Loucy (cell line): Measurements from ENCODE around the gene TANGO6.

Experiments
- H2AFZ ChIP-seq: fragments of 200-600 bp; sonication (generic); 2 replicates; pipeline ENCODE4 v1.6.0; 2016; ENCODE audit warnings: antibody characterized with exemption, mild to moderate bottlenecking, low read length, moderate library complexity
- H3F3A ChIP-seq: fragments of 200-600 bp; 2 replicates; pipeline ENCODE4 v1.6.0; 2016; ENCODE audit warnings: antibody characterized with exemption, low read depth, mild to moderate bottlenecking
- H3K27me3 ChIP-seq: fragments of 200-600 bp; sonication (generic); 2 replicates; pipeline ENCODE4 v1.6.1; 2014; ENCODE audit warnings: low read length, mild to moderate bottlenecking; ENCODE audit not compliant: insufficient read depth, poor library complexity, severe bottlenecking
- H3K36me3 ChIP-seq: fragments of 200-600 bp; sonication (generic); 2 replicates; pipeline ENCODE4 v1.6.1; 2016; ENCODE audit warnings: low read length; ENCODE audit not compliant: insufficient read depth
- H3K4me1 ChIP-seq: fragments of 200-600 bp; sonication (generic); 2 replicates; pipeline ENCODE4 v1.5.1; 2014; ENCODE audit warnings: low read length, mild to moderate bottlenecking; ENCODE audit not compliant: insufficient read depth, poor library complexity, severe bottlenecking
- H3K4me2 ChIP-seq: fragments of 200-600 bp; sonication (generic); 2 replicates; pipeline ENCODE4 v1.6.0; 2014; ENCODE audit warnings: antibody characterized with exemption, low read length, low read depth, mild to moderate bottlenecking; ENCODE audit not compliant: poor library complexity, severe bottlenecking
- H3K4me3 ChIP-seq: fragments of 200-600 bp; sonication (generic); 2 replicates; pipeline ENCODE4 v1.5.1; 2014; ENCODE audit warnings: low read length, mild to moderate bottlenecking, mixed read lengths; ENCODE audit not compliant: poor library complexity, severe bottlenecking
- H3K79me2 ChIP-seq: fragments of 200-600 bp; sonication (generic); 2 replicates; pipeline ENCODE4 v1.6.1; 2014; ENCODE audit warnings: low read length; ENCODE audit not compliant: insufficient read depth
- H3K9ac ChIP-seq: fragments of 200-600 bp; sonication (generic); 2 replicates; pipeline ENCODE4 v1.6.0; 2014; ENCODE audit warnings: mild to moderate bottlenecking, low read depth, low read length, moderate library complexity; ENCODE audit not compliant: poor library complexity, severe bottlenecking
- H3K9me2 ChIP-seq: fragments of 200-600 bp; sonication (generic); replicated peaks from 2 replicates; pipeline ENCODE4 v1.6.1; 2016; ENCODE audit warnings: low read depth, low read length, mixed read lengths
- H3K9me3 ChIP-seq: fragments of 200-600 bp; sonication (generic); 2 replicates; pipeline ENCODE4 v1.6.1; 2014; ENCODE audit warnings: mild to moderate bottlenecking, antibody characterized with exemption, low read length, low read depth; ENCODE audit not compliant: insufficient read depth
- H4K20me1 ChIP-seq: fragments of 200-600 bp; sonication (generic); 2 replicates; pipeline ENCODE4 v1.6.0; 2014; ENCODE audit warnings: antibody characterized with exemption, low read length, mild to moderate bottlenecking; ENCODE audit not compliant: insufficient read depth, poor library complexity, severe bottlenecking
- EZH2phosphoT487 ChIP-seq: fragments of 200-600 bp; IDR thresholded peaks from 2 replicates; pipeline ENCODE4 v1.6.1; 2018; ENCODE audit warnings: antibody characterized with exemption, mild to moderate bottlenecking, moderate library complexity, borderline replicate concordance
- TF ChIP-seq, protein P1 (sequence below): fragments of 200-600 bp; sonication (generic); conservative IDR thresholded peaks from 2 replicates; pipeline ENCODE4 v1.5.1; 2014; ENCODE audit warnings: mild to moderate bottlenecking, antibody characterized with exemption, low read length

Gene TANGO6

DNA sequence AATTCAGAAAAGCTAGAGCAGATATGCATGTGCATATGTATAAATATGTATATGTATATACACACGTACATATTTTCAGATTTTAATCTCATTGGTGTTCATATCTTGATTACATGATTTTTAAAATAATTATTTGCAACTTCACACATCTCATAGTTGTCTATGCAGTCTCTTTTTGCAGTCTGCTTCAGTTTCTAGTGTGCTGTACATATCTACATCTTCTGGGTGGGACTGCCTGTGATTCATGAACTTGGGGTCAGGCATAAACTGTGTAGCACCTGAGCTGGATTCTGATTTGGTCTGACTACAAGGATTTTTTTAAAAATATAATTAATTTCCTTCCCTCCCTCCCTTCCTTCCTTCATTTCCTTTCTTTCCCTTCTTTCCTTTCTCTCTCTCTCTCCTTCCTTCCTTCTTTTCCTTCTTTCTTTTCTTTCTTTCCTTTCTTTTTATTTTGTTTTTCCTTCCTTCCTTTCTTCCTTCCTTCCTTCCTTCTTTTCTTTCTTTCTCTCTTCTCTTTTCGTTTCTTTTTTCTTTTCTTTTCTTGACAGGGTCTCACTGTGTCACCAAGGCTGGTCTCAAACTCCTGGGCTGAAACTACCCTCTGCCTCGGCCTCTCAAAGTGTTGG, 96.5 kb downstream of the TANGO6 start:
- no peak overlapping the region for H2AFZ ChIP-seq
- TF ChIP-seq EZH2phosphoT487 = no peak
- TF ChIP-seq, protein P1, sequence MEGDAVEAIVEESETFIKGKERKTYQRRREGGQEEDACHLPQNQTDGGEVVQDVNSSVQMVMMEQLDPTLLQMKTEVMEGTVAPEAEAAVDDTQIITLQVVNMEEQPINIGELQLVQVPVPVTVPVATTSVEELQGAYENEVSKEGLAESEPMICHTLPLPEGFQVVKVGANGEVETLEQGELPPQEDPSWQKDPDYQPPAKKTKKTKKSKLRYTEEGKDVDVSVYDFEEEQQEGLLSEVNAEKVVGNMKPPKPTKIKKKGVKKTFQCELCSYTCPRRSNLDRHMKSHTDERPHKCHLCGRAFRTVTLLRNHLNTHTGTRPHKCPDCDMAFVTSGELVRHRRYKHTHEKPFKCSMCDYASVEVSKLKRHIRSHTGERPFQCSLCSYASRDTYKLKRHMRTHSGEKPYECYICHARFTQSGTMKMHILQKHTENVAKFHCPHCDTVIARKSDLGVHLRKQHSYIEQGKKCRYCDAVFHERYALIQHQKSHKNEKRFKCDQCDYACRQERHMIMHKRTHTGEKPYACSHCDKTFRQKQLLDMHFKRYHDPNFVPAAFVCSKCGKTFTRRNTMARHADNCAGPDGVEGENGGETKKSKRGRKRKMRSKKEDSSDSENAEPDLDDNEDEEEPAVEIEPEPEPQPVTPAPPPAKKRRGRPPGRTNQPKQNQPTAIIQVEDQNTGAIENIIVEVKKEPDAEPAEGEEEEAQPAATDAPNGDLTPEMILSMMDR = no peak
- no peaks in the 10 kb centered on the region for H3K27me3 ChIP-seq
- H3K36me3 ChIP-seq = no peaks in the 10 kb centered on the region
- H3K4me1 ChIP-seq = no peaks in the 10 kb centered on the region
- no peak overlapping the region for H3K9ac ChIP-seq
- no peaks in the 10 kb centered on the region for H3F3A ChIP-seq
- H3K9me3 ChIP-seq = peaks cover 6% of the 10 kb centered on the region; the same call in 1 of the 2 replicates
- H3K9me2 ChIP-seq = no peaks in the 10 kb centered on the region
- no peak overlapping the region for H3K4me3 ChIP-seq
- no peaks in the 10 kb centered on the region for H4K20me1 ChIP-seq
- no peaks in the 10 kb centered on the region for H3K79me2 ChIP-seq
- no peak overlapping the region for H3K4me2 ChIP-seq

DNA sequence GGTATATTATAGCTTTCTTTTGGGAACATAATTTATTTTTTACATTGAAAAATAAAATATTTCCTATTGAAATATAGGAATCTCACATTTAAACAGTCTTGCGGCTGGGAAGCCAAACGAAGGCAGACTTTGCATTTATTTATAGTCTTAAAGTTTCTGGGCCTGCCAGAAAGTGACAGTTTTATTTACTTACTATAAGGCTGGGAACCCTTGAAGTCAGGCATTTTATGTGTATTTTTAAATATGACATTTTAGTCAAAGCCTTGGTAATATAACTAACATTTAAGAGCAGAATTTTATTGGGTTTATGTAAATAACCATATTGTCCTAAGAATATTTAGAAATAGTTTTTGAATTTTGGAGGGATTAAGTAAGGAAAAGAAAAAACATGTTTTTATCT, 97.5 kb downstream of the TANGO6 start:
- no peak for TF ChIP-seq EZH2phosphoT487
- TF ChIP-seq, protein P1 = no peak
- Histone ChIP-seq H4K20me1 (no peaks in the 10 kb centered on the region), H3F3A (no peaks in the 10 kb centered on the region), H3K9ac (no peak overlapping the region), H3K4me2 (no peak overlapping the region), H3K4me1 (no peaks in the 10 kb centered on the region), H3K27me3 (no peaks in the 10 kb centered on the region), H3K9me2 (no peaks in the 10 kb centered on the region), H3K79me2 (no peaks in the 10 kb centered on the region), H3K36me3 (no peaks in the 10 kb centered on the region), H3K4me3 (no peak overlapping the region), H2AFZ (no peak overlapping the region), H3K9me3 (peaks cover 6% of the 10 kb centered on the region; the same call in 1 of the 2 replicates)

DNA sequence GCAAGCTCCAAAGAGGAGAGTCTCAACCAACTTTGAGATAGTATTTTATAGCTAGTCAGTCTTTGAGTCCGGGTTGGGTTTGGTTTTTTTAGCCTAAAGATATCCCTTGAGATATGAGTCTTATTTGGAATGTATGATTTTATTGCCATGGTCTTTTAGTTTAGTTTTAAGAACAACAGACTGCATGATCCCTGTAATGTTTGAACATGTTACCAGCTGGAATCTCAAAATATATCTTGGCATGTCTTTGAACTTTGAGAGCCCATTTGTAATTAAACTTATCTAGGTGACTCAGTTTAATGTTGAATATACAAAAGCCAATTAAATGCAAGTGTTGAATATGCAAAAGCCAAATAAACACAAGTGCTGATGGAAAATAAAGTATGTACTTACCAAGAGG, 100.6 kb downstream of the TANGO6 start:
- H4K20me1 ChIP-seq = no peaks in the 10 kb centered on the region
- H3K4me2 ChIP-seq = no peak overlapping the region
- no peaks in the 10 kb centered on the region for H3K79me2 ChIP-seq
- no peak overlapping the region for H2AFZ ChIP-seq
- H3F3A ChIP-seq = no peaks in the 10 kb centered on the region
- H3K9me2 ChIP-seq = no peaks in the 10 kb centered on the region
- no peaks in the 10 kb centered on the region for H3K4me1 ChIP-seq
- TF ChIP-seq, protein P1 = no peak
- no peak for TF ChIP-seq EZH2phosphoT487
- H3K9me3 ChIP-seq = peaks cover 6% of the 10 kb centered on the region; the same call in 1 of the 2 replicates
- no peaks in the 10 kb centered on the region for H3K27me3 ChIP-seq
- H3K36me3 ChIP-seq = no peaks in the 10 kb centered on the region
- H3K9ac ChIP-seq = no peak overlapping the region
- H3K4me3 ChIP-seq = no peak overlapping the region
